ENCODE results near the gene PCARE.

The PCARE gene

GRCh38 chr2:29063056-29063455, 11.3 kb downstream of the PCARE start:
- DNase-seq (ENCODE audit: low spot score): no peak

GRCh38 chr2:29062371-29062770, 12.0 kb downstream of the PCARE start:
- DNase-seq (ENCODE audit: low spot score): no peak

GRCh38 chr2:29061616-29062015, 12.7 kb downstream of the PCARE start:
- no peak for DNase-seq (ENCODE audit: low spot score)

GRCh38 chr2:29061176-29061575, 13.1 kb downstream of the PCARE start:
- DNase-seq (ENCODE audit: low spot score): no peak

GRCh38 chr2:29060441-29060840, 13.9 kb downstream of the PCARE start:
- DNase-seq (ENCODE audit: low spot score): no peak

- DNase-seq (ENCODE audit: low spot score): no peak
Observed at GRCh38 chr2:29059624-29060023, 14.7 kb downstream of the PCARE start.

GRCh38 chr2:29057006-29057405, 17.3 kb downstream of the PCARE start:
- DNase-seq (ENCODE audit: low spot score): no peak

GRCh38 chr2:29056452-29056851, 17.9 kb downstream of the PCARE start:
- no peak for DNase-seq (ENCODE audit: low spot score)

- DNase-seq (ENCODE audit: low spot score): no peak
Observed at GRCh38 chr2:29055601-29056000, 18.7 kb downstream of the PCARE start.

- no peak for DNase-seq (ENCODE audit: low spot score)
Observed at GRCh38 chr2:29054430-29054829, 19.9 kb downstream of the PCARE start.

- no peak for DNase-seq (ENCODE audit: low spot score)
Observed at GRCh38 chr2:29053670-29054400, 20.5 kb downstream of the PCARE start.

GRCh38 chr2:29053223-29053622, 21.1 kb downstream of the PCARE start:
- DNase-seq (ENCODE audit: low spot score): no peak

- DNase-seq (ENCODE audit: low spot score): no peak
Observed at GRCh38 chr2:29052807-29053206, 21.5 kb downstream of the PCARE start.

- no peak for DNase-seq (ENCODE audit: low spot score)
Observed at GRCh38 chr2:29051730-29052129, 22.6 kb downstream of the PCARE start.

- DNase-seq (ENCODE audit: low spot score): peak; percentile 77
Observed at GRCh38 chr2:29050591-29050990, 23.7 kb downstream of the PCARE start.

GRCh38 chr2:29047083-29047845, 27.1 kb downstream of the PCARE start:
- DNase-seq (ENCODE audit: low spot score): peak; percentile 71

GRCh38 chr2:29046321-29046720, 28.0 kb downstream of the PCARE start:
- DNase-seq (ENCODE audit: low spot score): no peak

- no peak for DNase-seq (ENCODE audit: low spot score)
Observed at GRCh38 chr2:29044459-29044858, 29.9 kb downstream of the PCARE start.

- peak; percentile 71 for DNase-seq (ENCODE audit: low spot score)
Observed at GRCh38 chr2:29042561-29043075, 31.7 kb downstream of the PCARE start.

GRCh38 chr2:29041161-29041660, 33.1 kb downstream of the PCARE start:
- DNase-seq (ENCODE audit: low spot score): no peak

GRCh38 chr2:29040552-29040951, 33.8 kb downstream of the PCARE start:
- DNase-seq (ENCODE audit: low spot score): no peak

GRCh38 chr2:29039718-29040480, 34.4 kb downstream of the PCARE start:
- no peak for DNase-seq (ENCODE audit: low spot score)
